ENCODE data around the gene ABO.

DNA sequence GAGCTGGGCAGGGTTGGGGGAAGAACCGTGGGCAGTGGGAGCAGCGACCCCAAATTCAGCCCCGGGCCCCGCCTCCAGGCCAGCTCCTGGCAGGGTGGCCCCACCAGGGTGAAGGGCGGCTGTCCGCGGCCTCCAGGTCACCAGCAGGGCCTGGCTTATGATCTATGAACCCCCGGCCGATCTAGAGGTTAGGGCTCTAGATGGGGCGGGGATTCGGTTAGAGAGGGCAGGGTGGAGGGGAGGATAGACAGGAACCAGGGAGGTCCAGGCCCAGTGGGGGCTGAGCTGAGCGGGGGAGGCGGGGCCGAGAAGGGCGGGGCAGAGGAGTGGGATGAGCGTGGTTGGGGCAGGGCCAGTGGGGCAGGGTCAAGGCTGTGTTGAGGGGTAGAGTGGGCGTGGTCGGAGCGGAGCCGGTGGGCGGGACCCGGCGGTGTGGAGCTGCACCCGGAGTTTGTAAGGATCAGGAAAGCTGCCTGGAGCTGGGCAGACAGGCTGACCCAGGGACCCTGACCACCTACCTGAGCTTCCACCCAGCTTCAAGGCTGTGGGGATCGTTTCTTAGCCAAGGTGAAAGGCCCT, 36.6 kb downstream of the ABO start:
- TF ChIP-seq, protein P1, sequence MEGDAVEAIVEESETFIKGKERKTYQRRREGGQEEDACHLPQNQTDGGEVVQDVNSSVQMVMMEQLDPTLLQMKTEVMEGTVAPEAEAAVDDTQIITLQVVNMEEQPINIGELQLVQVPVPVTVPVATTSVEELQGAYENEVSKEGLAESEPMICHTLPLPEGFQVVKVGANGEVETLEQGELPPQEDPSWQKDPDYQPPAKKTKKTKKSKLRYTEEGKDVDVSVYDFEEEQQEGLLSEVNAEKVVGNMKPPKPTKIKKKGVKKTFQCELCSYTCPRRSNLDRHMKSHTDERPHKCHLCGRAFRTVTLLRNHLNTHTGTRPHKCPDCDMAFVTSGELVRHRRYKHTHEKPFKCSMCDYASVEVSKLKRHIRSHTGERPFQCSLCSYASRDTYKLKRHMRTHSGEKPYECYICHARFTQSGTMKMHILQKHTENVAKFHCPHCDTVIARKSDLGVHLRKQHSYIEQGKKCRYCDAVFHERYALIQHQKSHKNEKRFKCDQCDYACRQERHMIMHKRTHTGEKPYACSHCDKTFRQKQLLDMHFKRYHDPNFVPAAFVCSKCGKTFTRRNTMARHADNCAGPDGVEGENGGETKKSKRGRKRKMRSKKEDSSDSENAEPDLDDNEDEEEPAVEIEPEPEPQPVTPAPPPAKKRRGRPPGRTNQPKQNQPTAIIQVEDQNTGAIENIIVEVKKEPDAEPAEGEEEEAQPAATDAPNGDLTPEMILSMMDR (IDR thresholded peaks at IDR 0.05; ENCODE audit: low read depth, low read length, missing input control): no peak
- no peak for TF ChIP-seq GABPA (IDR thresholded peaks at IDR 0.05 in 1 of 2, conservative IDR thresholded peaks at IDR 0.05 in 1 of 2)
- peak; percentile 88 for TF ChIP-seq SP1 (IDR thresholded peaks at IDR 0.05)
- no peak for TF ChIP-seq TAF1 (conservative IDR thresholded peaks at IDR 0.05)
- TF ChIP-seq HNF4A (conservative IDR thresholded peaks at IDR 0.05): peak; percentile 75 to 94
- TF ChIP-seq RAD21 (IDR thresholded peaks at IDR 0.05): no peak
